Activated T-cell treated with anti-CD3 and anti-CD28 coated beads, Interleukin-2, amount 50 U/mL, for 24 hours (primary cell): ENCODE measurements around the gene PAN3.

Experiments used
- DNase-seq: peaks from one replicate; pipeline ENCODE4 v3.0.0-alpha.2; 2020
- H3K27ac Mint-ChIP-seq: 2 replicates; pipeline ENCODE4 v1.8.0; 2020; ENCODE audit warnings: mild to moderate bottlenecking, mixed read lengths
- H3K27me3 Mint-ChIP-seq: 2 replicates; pipeline ENCODE4 v1.8.0; 2020; ENCODE audit warnings: mixed read lengths
- H3K36me3 Mint-ChIP-seq: 2 replicates; pipeline ENCODE4 v1.8.0; 2020; ENCODE audit warnings: low read depth, mixed read lengths
- H3K4me1 Mint-ChIP-seq: 2 replicates; pipeline ENCODE4 v1.8.0; 2020; ENCODE audit warnings: low read depth, mixed read lengths
- H3K4me3 Mint-ChIP-seq: 2 replicates; pipeline ENCODE4 v1.8.0; 2020; ENCODE audit warnings: mild to moderate bottlenecking, moderate library complexity, mixed read lengths
- H3K9me3 Mint-ChIP-seq: 2 replicates; pipeline ENCODE4 v1.8.0; 2020; ENCODE audit warnings: mixed read lengths

The PAN3 gene

DNA sequence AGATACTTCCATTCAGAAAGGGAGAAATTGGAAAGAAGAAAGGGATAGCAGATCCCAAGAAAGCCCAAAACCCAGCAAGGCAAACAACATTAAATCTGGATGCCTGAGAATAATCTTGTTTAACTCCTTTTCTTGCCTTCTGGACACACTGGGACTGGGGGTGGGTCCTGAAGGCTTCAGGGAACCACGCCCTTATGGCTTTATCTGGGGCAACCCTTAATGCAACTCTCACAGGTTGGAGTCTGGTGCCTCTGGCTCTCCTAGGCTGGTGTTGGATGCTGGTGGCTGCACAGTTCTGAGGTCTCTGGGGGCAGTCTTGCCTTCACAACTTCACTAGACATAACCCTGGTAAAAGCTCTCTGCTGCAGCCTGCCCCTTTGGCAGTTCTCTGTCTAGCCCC, 27.9 kb downstream of the PAN3 start:
- Mint-ChIP-seq H3K27ac (no peak overlapping the region), H3K4me1 (peaks cover 51% of the 10 kb centered on the region), H3K4me3 (no peak overlapping the region), H3K36me3 (peaks cover 14% of the 10 kb centered on the region), H3K27me3 (no peaks in the 10 kb centered on the region), H3K9me3 (peaks cover 2% of the 10 kb centered on the region)
- DNase-seq = no peak

DNA sequence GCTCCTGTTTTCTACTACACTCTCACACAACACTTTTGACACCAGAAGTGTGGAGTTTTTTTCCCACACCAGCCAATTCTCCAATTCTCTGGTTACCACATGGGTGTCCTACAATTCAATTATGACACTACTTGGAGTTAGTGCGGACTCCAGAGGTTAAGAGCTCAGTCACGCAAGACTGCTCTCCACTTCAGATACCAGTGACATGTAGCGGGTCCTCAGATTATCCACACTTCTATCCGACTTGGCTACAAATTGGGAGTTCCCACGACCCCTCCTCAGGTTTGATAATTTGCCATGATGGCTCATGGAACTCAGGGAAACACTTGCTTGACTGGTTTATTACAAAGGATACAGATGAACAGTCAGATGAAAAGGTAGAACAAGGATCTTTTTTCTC, 32.9 kb downstream of the PAN3 start:
- Mint-ChIP-seq H3K36me3 (peaks cover 36% of the 10 kb centered on the region), H3K9me3 (no peaks in the 10 kb centered on the region), H3K27ac (no peak overlapping the region), H3K4me1 (peaks cover 50% of the 10 kb centered on the region), H3K4me3 (no peak overlapping the region), H3K27me3 (no peaks in the 10 kb centered on the region)
- no peak for DNase-seq

DNA sequence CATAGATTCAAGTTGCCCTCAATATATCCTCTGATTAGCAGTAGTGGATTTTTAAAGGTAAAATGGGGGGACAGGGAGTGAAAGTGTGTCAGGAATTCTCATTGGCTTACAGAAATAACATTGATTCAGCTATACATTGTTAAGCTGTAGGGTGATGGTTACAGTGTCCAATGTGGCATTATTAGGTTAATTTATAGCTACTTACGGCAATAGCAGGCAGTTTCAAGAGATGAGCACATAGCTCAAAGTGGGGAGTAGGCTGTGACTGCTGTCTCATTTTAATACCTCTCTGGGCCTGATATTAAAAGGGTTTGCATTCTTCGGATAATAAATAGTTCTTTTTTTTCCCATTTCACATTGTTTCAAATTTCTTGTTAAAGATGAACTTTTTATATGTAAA, 34.6 kb downstream of the PAN3 start:
- no peak overlapping the region for H3K27ac Mint-ChIP-seq
- no peaks in the 10 kb centered on the region for H3K27me3 Mint-ChIP-seq
- DNase-seq = no peak
- H3K9me3 Mint-ChIP-seq = no peaks in the 10 kb centered on the region
- H3K36me3 Mint-ChIP-seq = peaks cover 46% of the 10 kb centered on the region
- H3K4me3 Mint-ChIP-seq = no peak overlapping the region
- H3K4me1 Mint-ChIP-seq = peaks cover 45% of the 10 kb centered on the region

DNA sequence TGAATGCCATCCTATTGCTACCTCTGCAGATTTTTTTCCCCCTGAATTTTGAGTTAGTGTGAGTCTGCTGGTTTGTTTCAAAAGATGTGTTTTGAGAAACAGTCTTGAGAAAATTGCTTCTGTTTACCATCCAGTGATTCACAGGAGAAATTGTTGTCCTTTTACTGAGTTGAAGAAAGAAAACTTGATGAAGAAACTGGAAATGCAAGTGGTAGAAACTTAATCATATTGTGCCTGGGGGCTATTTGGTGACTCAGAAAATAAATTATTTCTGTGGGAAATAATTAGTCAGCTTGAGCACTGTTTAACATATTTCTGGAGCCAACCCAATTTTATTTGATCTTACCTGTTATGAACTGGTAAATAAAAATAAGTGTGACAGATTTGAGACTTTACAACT, 35.4 kb downstream of the PAN3 start:
- Mint-ChIP-seq H3K36me3 (peaks cover 53% of the 10 kb centered on the region), H3K4me3 (no peak overlapping the region), H3K9me3 (no peaks in the 10 kb centered on the region), H3K4me1 (peaks cover 42% of the 10 kb centered on the region), H3K27me3 (no peaks in the 10 kb centered on the region), H3K27ac (peak overlapping the region; percentile 62)
- no peak for DNase-seq

DNA sequence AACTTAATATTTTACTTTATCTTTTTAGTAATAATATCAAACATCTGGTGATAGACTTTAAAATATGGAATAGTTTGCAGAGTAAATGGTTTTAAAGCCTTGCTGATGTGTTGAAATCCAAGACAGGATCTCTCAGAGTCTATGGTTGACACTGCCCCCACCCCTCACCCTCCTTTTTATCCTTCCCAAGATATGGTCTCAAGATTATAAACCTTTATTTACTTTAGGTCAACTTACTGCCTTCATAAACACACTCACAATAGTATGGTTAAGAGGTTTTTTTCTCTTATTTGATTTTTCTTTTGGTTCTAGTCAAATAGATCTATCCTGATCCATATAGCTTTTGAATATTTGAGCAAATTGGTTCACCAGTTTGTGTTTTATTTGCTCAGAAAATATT, 39.0 kb downstream of the PAN3 start:
- no peaks in the 10 kb centered on the region for H3K27me3 Mint-ChIP-seq
- H3K9me3 Mint-ChIP-seq = no peaks in the 10 kb centered on the region
- H3K4me3 Mint-ChIP-seq = no peak overlapping the region
- H3K27ac Mint-ChIP-seq = no peak overlapping the region
- peaks cover 58% of the 10 kb centered on the region for H3K36me3 Mint-ChIP-seq
- DNase-seq = no peak
- peaks cover 48% of the 10 kb centered on the region for H3K4me1 Mint-ChIP-seq

DNA sequence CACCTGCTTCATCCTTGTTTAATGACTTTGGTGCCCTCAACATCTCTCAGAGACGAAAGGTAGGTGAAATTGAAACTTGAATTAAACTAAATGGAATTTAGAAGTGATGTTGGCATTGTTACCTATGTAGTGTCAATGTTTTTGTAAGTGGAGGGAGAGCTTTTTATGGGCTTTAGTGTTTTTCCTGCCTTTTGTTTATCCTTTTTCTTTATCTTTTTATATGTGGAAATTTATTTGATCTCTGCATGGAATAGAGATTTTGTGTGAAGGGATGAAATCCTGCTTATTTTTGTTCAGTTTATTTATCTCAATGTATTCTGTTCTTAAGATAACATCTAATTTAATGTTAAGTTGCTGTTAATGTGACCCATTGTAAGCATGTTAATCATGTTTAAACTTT, 39.5 kb downstream of the PAN3 start:
- no peak for DNase-seq
- peaks cover 45% of the 10 kb centered on the region for H3K4me1 Mint-ChIP-seq
- H3K27me3 Mint-ChIP-seq = no peaks in the 10 kb centered on the region
- H3K9me3 Mint-ChIP-seq = no peaks in the 10 kb centered on the region
- no peak overlapping the region for H3K27ac Mint-ChIP-seq
- peaks cover 59% of the 10 kb centered on the region for H3K36me3 Mint-ChIP-seq
- H3K4me3 Mint-ChIP-seq = no peak overlapping the region

DNA sequence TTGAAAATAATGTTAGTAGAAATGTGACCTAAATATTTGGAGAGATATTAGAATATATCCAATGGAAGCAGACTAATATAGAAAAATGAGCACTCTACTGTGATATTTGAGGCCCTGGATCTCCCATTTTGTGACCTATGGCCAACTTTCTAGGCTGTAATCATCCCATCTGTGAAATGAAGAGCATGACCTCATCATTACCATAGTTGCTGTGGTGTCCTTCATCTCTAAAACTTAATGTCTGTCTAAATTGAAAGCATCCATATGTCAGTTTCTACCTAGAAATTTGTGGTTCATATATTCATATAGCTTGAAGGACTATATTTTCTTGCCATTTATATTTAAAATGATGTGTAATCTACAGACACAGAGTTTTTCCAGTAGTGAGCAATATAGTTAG, 41.6 kb downstream of the PAN3 start:
- Mint-ChIP-seq H3K27ac (no peak overlapping the region), H3K9me3 (no peaks in the 10 kb centered on the region), H3K27me3 (no peaks in the 10 kb centered on the region), H3K4me1 (peaks cover 47% of the 10 kb centered on the region), H3K36me3 (peaks cover 61% of the 10 kb centered on the region), H3K4me3 (no peak overlapping the region)
- no peak for DNase-seq

DNA sequence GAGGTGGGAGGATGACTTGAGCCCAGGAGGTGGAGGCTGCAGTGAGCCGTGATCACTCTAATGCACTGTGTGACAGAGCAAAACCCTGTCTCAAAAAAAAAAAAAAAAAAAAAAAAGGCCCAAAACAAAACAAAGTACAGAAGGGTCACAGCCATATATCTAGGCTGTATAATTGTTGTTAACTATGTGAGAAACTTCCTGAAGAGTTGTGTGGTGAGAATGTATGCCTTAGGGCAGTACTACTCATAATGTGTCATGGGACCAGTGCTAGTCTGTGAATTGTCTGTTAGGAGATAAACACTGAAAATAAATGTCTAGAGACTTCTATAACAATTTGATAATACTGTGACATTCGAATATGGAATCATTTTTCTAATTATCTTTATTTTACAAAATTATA, 43.1 kb downstream of the PAN3 start:
- Mint-ChIP-seq H3K4me1 (peaks cover 46% of the 10 kb centered on the region), H3K27me3 (no peaks in the 10 kb centered on the region), H3K4me3 (no peak overlapping the region), H3K27ac (no peak overlapping the region), H3K36me3 (peaks cover 57% of the 10 kb centered on the region), H3K9me3 (no peaks in the 10 kb centered on the region)
- DNase-seq = no peak

DNA sequence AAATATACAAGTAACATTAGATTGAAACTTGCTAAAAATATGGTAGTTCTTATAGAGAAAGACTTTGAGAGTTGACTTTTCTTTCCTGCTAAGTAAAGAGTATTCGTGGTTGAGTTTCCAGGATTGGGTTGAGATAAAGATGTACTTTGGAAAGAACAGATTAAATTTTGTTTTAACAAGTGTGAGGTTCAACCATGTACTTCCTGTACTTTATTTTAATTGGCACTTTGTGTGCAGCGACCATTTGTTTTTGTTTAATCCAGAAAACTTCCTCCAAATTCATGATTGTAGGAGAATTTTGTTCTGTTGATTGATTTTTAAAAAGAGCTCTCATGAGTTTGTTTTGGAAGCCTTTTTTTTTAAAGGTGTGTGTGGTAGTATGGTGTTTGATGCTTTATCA, 46.9 kb downstream of the PAN3 start:
- no peaks in the 10 kb centered on the region for H3K9me3 Mint-ChIP-seq
- H3K27ac Mint-ChIP-seq = peak overlapping the region; percentile 26
- peaks cover 66% of the 10 kb centered on the region for H3K36me3 Mint-ChIP-seq

DNA sequence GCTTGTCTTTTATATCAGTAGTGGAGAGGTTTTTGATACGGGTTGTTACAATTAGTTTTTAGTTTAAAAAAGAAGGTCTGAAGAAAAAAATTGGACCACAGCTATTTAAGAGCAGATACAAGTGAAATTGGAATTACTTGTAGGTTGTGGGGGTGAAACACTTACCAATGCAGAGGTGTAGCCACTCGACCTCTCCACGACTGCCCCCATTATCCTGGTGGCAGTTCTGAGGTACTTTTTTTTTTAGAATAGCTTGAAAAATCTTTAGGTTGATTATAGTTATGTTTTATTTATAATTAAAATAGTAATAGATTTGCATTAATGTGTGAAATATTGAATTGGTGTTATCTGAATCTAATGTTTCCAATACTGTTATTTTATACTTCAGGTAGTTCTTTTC, 60.7 kb downstream of the PAN3 start:
- no peak overlapping the region for H3K27ac Mint-ChIP-seq
- H3K36me3 Mint-ChIP-seq = peaks cover 57% of the 10 kb centered on the region
- H3K27me3 Mint-ChIP-seq = no peaks in the 10 kb centered on the region
- peaks cover 10% of the 10 kb centered on the region for H3K4me1 Mint-ChIP-seq
- H3K9me3 Mint-ChIP-seq = no peaks in the 10 kb centered on the region
- no peak overlapping the region for H3K4me3 Mint-ChIP-seq
- no peak for DNase-seq

More for the DNA sequence above, 46.9 kb downstream of the PAN3 start:
- no peak overlapping the region for H3K4me3 Mint-ChIP-seq
- peaks cover 37% of the 10 kb centered on the region for H3K4me1 Mint-ChIP-seq
- no peak for DNase-seq
- H3K27me3 Mint-ChIP-seq = no peaks in the 10 kb centered on the region

DNA sequence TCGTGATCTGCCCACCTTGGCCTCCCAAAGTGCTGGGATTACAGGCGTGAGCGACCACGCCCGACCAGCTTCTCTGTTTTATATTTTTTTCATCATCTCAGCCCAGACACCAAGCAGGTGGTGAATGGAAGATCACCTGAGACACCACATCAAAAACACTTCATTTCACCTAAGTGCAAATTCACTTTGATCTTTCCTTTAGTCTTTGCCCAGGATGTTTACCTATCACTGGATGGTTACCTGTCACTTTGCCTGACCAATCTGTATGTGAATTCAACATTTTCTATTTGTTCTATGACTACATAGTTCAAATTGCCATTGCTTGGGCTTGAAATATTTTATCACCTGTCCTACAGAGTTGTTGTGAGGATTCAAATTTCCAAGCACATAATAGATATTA, 65.7 kb downstream of the PAN3 start:
- no peak overlapping the region for H3K4me3 Mint-ChIP-seq
- no peak overlapping the region for H3K27ac Mint-ChIP-seq
- no peaks in the 10 kb centered on the region for H3K9me3 Mint-ChIP-seq
- peaks cover 63% of the 10 kb centered on the region for H3K36me3 Mint-ChIP-seq
- H3K4me1 Mint-ChIP-seq = peaks cover 40% of the 10 kb centered on the region
- no peak for DNase-seq
- no peaks in the 10 kb centered on the region for H3K27me3 Mint-ChIP-seq

DNA sequence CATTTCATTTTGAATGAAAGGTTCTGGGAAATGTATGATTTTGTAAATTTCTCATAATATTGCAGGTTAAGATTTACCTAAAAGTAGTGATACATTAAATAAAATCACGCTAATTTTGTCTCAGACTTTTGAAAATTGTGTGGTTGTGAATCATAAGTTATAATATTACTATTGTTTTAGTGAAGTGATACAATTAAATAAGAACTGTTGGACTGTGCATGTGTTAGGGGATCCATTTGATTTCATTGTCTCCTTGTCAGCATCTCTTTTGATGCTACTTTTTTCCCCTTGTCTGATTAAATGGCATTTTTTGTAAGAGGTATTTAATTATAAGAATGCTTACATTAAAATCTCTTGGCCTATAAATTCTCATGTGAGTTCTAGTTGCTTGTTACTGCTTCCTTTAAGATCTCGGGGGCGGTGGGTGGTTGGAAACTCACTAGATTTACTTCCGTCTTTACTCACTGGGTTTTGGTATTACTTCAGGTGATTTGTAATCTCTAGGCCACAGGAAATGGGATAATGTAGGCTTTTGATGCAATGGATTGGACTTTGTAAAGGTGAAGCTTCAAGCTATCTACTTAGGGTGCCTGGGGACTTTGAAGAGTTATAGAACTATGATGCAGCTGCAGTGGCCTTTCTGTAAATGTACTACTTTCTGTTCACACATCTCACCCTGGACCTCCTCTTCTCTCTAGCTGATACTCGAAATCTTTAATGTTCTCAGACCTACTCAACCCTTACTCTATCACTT, 66.5 kb downstream of the PAN3 start:
- Mint-ChIP-seq H3K9me3 (no peaks in the 10 kb centered on the region), H3K27ac (peak overlapping the region; percentile 86), H3K4me1 (peaks cover 40% of the 10 kb centered on the region), H3K4me3 (no peak overlapping the region), H3K36me3 (peaks cover 65% of the 10 kb centered on the region), H3K27me3 (no peaks in the 10 kb centered on the region)
- peak; percentile 54 for DNase-seq

DNA sequence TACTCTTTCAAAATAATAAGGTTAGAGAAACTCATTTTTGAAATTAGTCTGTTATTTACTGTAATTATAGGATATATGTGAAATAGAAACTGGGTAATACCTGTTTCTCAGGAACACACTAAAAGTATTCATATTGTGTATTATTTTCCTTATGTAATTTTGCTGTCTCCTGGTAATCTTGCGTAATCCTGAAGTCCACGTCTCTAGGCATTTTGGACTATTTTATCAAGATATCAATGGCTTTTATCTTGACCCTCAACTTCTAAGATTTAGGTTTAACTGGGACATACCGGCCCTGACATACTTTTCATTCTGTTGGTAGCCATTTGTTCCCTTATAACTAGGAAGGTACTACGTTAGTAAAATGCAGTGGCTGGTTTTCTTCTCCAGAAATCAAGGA, 80.3 kb downstream of the PAN3 start:
- Mint-ChIP-seq H3K36me3 (peaks cover 36% of the 10 kb centered on the region), H3K9me3 (no peaks in the 10 kb centered on the region), H3K27me3 (no peaks in the 10 kb centered on the region), H3K4me1 (peaks cover 24% of the 10 kb centered on the region), H3K4me3 (no peak overlapping the region), H3K27ac (no peak overlapping the region)
- no peak for DNase-seq

DNA sequence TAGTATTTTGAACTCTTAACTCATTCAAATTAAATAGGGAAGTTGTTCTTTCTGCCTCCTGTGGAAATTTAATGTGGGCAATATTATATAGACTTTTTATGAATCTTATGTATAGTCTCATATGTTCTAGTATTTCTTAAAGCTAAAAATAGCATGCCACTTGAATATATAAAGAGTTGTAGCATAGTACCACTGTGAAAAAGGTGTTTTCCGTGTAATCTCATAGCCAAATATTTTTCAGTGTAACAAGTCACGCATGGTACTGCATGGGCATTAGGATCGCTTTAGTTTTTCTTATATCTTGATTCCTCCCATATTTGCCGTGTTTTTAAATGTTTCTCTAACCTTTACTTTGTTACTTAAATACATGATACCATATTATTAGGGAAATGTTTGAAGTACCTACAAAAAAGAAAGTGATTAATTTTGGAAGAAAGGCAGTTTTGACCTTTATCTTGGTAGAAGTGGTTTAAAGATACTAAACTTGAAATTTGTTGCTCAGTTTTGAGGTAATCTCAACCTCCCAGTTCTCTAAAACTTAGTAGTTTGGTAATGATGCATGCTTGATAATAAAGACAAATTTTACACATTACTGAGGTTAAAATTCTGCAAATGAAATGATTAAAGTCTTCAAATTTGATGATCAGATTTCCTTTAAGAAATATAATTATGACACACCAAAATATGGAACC, 81.2 kb downstream of the PAN3 start:
- Mint-ChIP-seq H3K4me1 (peaks cover 22% of the 10 kb centered on the region), H3K27me3 (no peaks in the 10 kb centered on the region), H3K4me3 (no peak overlapping the region), H3K9me3 (no peaks in the 10 kb centered on the region), H3K27ac (no peak overlapping the region), H3K36me3 (peaks cover 35% of the 10 kb centered on the region)
- no peak for DNase-seq

DNA sequence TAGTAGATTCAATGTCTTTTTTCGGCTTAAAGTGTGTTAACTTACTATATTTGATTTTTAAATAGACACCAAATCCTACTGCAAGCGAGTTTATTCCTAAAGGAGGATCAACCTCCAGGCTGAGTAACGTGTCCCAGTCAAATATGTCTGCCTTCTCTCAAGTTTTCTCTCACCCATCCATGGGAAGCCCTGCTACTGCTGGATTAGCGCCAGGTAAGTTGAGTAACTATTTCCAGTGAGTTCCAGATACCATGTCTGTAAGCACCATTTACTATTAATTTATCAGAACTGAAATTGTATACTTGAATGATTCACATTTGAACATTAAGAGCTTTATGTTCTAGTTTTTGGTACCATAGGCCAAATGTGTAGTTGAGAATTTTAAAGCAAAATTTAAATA, 81.8 kb downstream of the PAN3 start:
- Mint-ChIP-seq H3K36me3 (peaks cover 36% of the 10 kb centered on the region), H3K27me3 (no peaks in the 10 kb centered on the region), H3K4me1 (peaks cover 22% of the 10 kb centered on the region), H3K4me3 (no peak overlapping the region), H3K9me3 (no peaks in the 10 kb centered on the region), H3K27ac (no peak overlapping the region)
- no peak for DNase-seq
